ENCODE results near the gene DPF1.

The DPF1 gene

GRCh38 chr19:38206006-38206745 is 17.8 kb downstream of the DPF1 start:
- Histone ChIP-seq H3K36me3 (ENCODE audit: insufficient read depth, low read length) (no peaks in the 10 kb centered on the region), H3K27me3 (ENCODE audit: control insufficient read depth in 1 of 2, insufficient read depth in 2 of 2, low read length in 2 of 2) (peaks cover 8 to 15% of the 10 kb centered on the region in 2 donors), H3K4me3 (ENCODE audit: low read depth in 1 of 2, low read length in 2 of 2) (no peak overlapping the region), H3K9ac (ENCODE audit: low read length) (no peak overlapping the region), H3K9me3 (ENCODE audit: low read length) (no peaks in the 10 kb centered on the region), H3K27ac (ENCODE audit: low read depth, low read length) (no peak overlapping the region), H3K4me1 (ENCODE audit: insufficient read depth, low read length) (peaks cover 19% of the 10 kb centered on the region)

DNA sequence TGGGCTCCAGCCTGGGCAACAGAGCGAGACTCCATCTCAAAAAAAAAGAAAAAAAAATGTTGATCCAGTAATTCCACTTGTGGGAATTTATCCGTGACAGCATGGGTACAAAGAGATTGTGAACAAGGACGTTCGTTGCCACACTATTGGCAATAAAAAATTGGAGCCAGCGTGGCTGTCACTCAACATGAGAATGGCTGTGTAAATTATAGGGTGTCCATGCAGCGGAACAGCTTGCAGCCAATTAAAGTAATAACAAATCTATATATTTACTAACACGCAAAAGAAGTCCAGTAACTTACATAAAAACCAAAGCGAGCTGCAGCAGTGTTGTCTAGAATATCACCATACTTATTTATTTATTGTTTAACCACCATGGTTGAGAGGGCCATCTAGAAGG is 19.3 kb downstream of the DPF1 start:
- peaks cover under 1 to 8% of the 10 kb centered on the region in 2 donors for H3K27me3 ChIP-seq (ENCODE audit: control insufficient read depth in 1 of 2, insufficient read depth in 2 of 2, low read length in 2 of 2)
- H3K4me3 ChIP-seq (ENCODE audit: low read depth in 1 of 2, low read length in 2 of 2): no peak overlapping the region
- peaks cover 5% of the 10 kb centered on the region for H3K4me1 ChIP-seq (ENCODE audit: insufficient read depth, low read length)
- no peaks in the 10 kb centered on the region for H3K36me3 ChIP-seq (ENCODE audit: insufficient read depth, low read length)
- no peaks in the 10 kb centered on the region for H3K9me3 ChIP-seq (ENCODE audit: low read length)
- no peak overlapping the region for H3K27ac ChIP-seq (ENCODE audit: low read depth, low read length)
- H3K9ac ChIP-seq (ENCODE audit: low read length): no peak overlapping the region

DNA sequence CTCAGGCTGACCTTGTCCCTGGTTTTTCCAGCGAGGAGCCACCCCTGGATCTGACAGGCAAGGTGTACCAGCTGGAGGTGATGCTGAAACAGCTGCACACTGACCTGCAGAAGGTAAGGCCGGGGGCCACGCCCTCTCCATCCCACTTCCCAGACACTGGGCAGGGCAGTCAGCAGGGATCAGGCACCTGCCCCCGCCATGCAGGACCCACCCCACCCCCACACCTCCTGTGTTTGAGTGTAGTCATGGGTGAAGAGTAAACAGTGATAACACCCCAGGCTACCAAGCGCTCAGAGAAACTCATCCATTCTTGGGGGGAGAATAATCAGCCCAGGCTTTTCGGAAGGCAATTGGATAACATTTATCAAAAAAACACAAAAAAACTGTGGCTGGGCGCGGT is 19.9 kb downstream of the DPF1 start:
- no peak overlapping the region for H3K4me3 ChIP-seq (ENCODE audit: low read depth in 1 of 2, low read length in 2 of 2)
- no peaks in the 10 kb centered on the region for H3K36me3 ChIP-seq (ENCODE audit: insufficient read depth, low read length)
- no peak overlapping the region for H3K9ac ChIP-seq (ENCODE audit: low read length)
- H3K9me3 ChIP-seq (ENCODE audit: low read length): no peaks in the 10 kb centered on the region
- no peak overlapping the region for H3K27ac ChIP-seq (ENCODE audit: low read depth, low read length)
- peaks cover 0 to 4% of the 10 kb centered on the region in 2 donors for H3K27me3 ChIP-seq (ENCODE audit: control insufficient read depth in 1 of 2, insufficient read depth in 2 of 2, low read length in 2 of 2)
- no peaks in the 10 kb centered on the region for H3K4me1 ChIP-seq (ENCODE audit: insufficient read depth, low read length)

- no peak overlapping the region for H3K9ac ChIP-seq (ENCODE audit: low read length)
- H3K9me3 ChIP-seq (ENCODE audit: low read length): no peaks in the 10 kb centered on the region
- no peaks in the 10 kb centered on the region for H3K27me3 ChIP-seq (ENCODE audit: control insufficient read depth in 1 of 2, insufficient read depth in 2 of 2, low read length in 2 of 2)
- no peak overlapping the region for H3K4me3 ChIP-seq (ENCODE audit: low read depth in 1 of 2, low read length in 2 of 2)
- no peaks in the 10 kb centered on the region for H3K36me3 ChIP-seq (ENCODE audit: insufficient read depth, low read length)
- H3K4me1 ChIP-seq (ENCODE audit: insufficient read depth, low read length): no peaks in the 10 kb centered on the region
- H3K27ac ChIP-seq (ENCODE audit: low read depth, low read length): no peak overlapping the region
Measured at GRCh38 chr19:38203197-38203596, 20.8 kb downstream of the DPF1 start.

DNA sequence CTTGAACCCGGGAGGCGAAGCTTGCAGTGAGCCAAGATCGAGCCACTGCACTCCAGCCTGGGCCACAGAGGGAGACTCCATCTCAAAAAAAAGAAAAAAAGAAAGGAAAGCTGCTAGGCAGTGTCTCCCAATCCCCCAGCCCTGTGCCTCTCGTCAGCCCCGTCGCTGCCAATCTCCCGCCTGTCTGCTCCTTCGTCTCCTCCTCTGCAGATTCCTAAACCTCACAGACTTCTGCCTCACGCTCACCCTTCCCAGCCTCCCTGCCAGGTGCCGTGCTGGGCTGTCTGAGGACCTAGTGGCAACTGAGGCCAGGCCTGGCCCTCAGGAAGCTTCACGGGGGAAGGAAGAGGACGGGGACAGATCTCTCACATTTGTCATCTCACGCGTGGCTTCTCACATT is 21.5 kb downstream of the DPF1 start:
- Histone ChIP-seq H3K9ac (ENCODE audit: low read length) (no peak overlapping the region), H3K4me1 (ENCODE audit: insufficient read depth, low read length) (no peaks in the 10 kb centered on the region), H3K27me3 (ENCODE audit: control insufficient read depth in 1 of 2, insufficient read depth in 2 of 2, low read length in 2 of 2) (no peaks in the 10 kb centered on the region), H3K27ac (ENCODE audit: low read depth, low read length) (no peak overlapping the region), H3K4me3 (ENCODE audit: low read depth in 1 of 2, low read length in 2 of 2) (no peak overlapping the region), H3K9me3 (ENCODE audit: low read length) (no peaks in the 10 kb centered on the region), H3K36me3 (ENCODE audit: insufficient read depth, low read length) (no peaks in the 10 kb centered on the region)

GRCh38 chr19:38201731-38202130 is 22.3 kb downstream of the DPF1 start:
- H3K4me1 ChIP-seq (ENCODE audit: insufficient read depth, low read length): no peaks in the 10 kb centered on the region
- no peaks in the 10 kb centered on the region for H3K36me3 ChIP-seq (ENCODE audit: insufficient read depth, low read length)
- no peaks in the 10 kb centered on the region for H3K9me3 ChIP-seq (ENCODE audit: low read length)
- H3K27me3 ChIP-seq (ENCODE audit: control insufficient read depth in 1 of 2, insufficient read depth in 2 of 2, low read length in 2 of 2): no peaks in the 10 kb centered on the region
- no peak overlapping the region for H3K27ac ChIP-seq (ENCODE audit: low read depth, low read length)
- H3K4me3 ChIP-seq (ENCODE audit: low read depth in 1 of 2, low read length in 2 of 2): no peak overlapping the region
- no peak overlapping the region for H3K9ac ChIP-seq (ENCODE audit: low read length)

GRCh38 chr19:38199340-38199739 is 24.7 kb downstream of the DPF1 start:
- no peak overlapping the region for H3K27ac ChIP-seq (ENCODE audit: low read depth, low read length)
- H3K4me1 ChIP-seq (ENCODE audit: insufficient read depth, low read length): no peaks in the 10 kb centered on the region
- no peaks in the 10 kb centered on the region for H3K36me3 ChIP-seq (ENCODE audit: insufficient read depth, low read length)
- no peak overlapping the region for H3K9ac ChIP-seq (ENCODE audit: low read length)
- no peaks in the 10 kb centered on the region for H3K27me3 ChIP-seq (ENCODE audit: control insufficient read depth in 1 of 2, insufficient read depth in 2 of 2, low read length in 2 of 2)
- H3K4me3 ChIP-seq (ENCODE audit: low read depth in 1 of 2, low read length in 2 of 2): no peak overlapping the region
- no peaks in the 10 kb centered on the region for H3K9me3 ChIP-seq (ENCODE audit: low read length)

DNA sequence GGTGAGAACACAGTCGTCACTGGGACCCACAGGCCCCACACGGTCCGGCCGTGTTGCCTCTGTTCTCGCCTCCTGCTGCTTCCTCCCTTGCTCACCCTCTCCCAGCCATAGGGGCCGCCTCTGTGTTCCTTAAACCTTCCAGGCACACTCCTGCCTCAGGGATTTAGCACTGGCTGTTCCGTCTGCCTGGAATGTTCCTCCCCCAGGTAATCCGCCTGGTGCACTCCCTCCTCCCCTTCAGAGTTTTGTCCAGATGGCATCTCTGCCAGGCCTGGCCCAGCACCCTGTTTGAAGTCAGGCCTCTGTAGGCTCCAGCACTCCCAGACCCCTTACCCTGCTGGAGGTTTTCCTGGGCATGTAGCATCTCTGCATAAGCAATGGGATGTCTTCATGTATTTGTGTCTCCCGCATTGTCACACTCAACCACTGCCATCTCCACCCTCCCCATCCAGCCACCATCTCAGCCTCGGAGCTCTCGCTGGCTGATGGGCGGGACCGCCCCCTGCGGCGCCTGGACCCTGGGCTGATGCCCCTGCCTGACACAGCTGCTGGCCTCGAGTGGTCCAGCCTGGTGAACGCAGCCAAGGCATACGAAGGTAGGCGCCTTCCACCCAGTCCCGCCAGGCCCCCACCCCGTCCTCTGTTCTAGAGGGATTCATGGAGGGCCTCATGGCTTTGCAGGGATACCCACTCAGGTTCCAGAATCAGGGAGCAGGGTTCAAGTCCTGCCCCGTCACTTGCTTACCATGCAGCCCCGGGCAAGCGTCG is 25.9 kb downstream of the DPF1 start:
- Histone ChIP-seq H3K9me3 (ENCODE audit: low read length) (no peaks in the 10 kb centered on the region), H3K36me3 (ENCODE audit: insufficient read depth, low read length) (no peaks in the 10 kb centered on the region)

DNA sequence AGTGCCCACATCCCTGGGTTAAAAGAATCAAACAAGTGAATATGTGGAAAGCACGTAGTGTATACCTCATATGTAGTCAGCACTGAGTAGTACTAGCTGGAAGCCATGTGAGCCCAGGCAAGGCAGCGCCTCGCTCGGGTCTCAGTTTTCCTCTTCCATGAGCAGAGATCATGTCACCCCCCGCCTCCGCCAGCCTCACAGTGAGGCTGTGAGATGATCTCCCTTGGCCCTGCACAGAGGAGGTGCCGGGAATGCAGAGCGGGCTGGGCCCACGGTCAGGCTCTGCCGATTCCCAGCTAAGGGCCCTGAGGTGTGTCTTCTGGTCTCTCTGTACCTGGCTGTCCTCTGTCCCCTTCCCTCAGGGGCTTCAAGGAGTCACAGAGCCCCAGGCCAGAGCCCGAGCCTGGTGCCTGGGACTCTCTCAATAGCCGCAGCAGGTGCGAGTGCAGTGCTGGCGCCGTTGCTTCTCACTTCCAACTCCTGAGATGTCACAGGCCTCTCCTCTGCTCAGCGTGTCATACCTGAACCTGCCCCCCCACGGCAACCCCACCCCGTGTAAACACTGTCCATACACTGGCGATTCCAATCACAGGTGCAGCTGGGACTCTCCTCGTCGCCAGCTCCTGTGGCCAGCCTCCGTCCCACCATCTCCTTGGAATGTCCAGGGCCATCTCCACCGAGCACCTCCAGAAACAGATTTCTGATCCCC is 26.9 kb downstream of the DPF1 start:
- H3K4me1 ChIP-seq (ENCODE audit: insufficient read depth, low read length): no peaks in the 10 kb centered on the region
- H3K4me3 ChIP-seq (ENCODE audit: low read depth in 1 of 2, low read length in 2 of 2): no peak overlapping the region
- H3K27me3 ChIP-seq (ENCODE audit: control insufficient read depth in 1 of 2, insufficient read depth in 2 of 2, low read length in 2 of 2): no peaks in the 10 kb centered on the region
- H3K9me3 ChIP-seq (ENCODE audit: low read length): no peaks in the 10 kb centered on the region
- H3K36me3 ChIP-seq (ENCODE audit: insufficient read depth, low read length): no peaks in the 10 kb centered on the region
- no peak overlapping the region for H3K27ac ChIP-seq (ENCODE audit: low read depth, low read length)
- H3K9ac ChIP-seq (ENCODE audit: low read length): no peak overlapping the region

More for the DNA sequence above, 25.9 kb downstream of the DPF1 start:
- Histone ChIP-seq H3K27ac (ENCODE audit: low read depth, low read length) (no peak overlapping the region), H3K4me1 (ENCODE audit: insufficient read depth, low read length) (no peaks in the 10 kb centered on the region), H3K27me3 (ENCODE audit: control insufficient read depth in 1 of 2, insufficient read depth in 2 of 2, low read length in 2 of 2) (no peaks in the 10 kb centered on the region), H3K4me3 (ENCODE audit: low read depth in 1 of 2, low read length in 2 of 2) (no peak overlapping the region), H3K9ac (ENCODE audit: low read length) (no peak overlapping the region)

- Histone ChIP-seq H3K9ac (ENCODE audit: low read length) (no peak overlapping the region), H3K27ac (ENCODE audit: low read depth, low read length) (no peak overlapping the region), H3K4me1 (ENCODE audit: insufficient read depth, low read length) (no peaks in the 10 kb centered on the region), H3K4me3 (ENCODE audit: low read depth in 1 of 2, low read length in 2 of 2) (no peak overlapping the region), H3K27me3 (ENCODE audit: control insufficient read depth in 1 of 2, insufficient read depth in 2 of 2, low read length in 2 of 2) (no peaks in the 10 kb centered on the region), H3K9me3 (ENCODE audit: low read length) (no peaks in the 10 kb centered on the region), H3K36me3 (ENCODE audit: insufficient read depth, low read length) (no peaks in the 10 kb centered on the region)
Measured at GRCh38 chr19:38196245-38196837, 27.7 kb downstream of the DPF1 start.

DNA sequence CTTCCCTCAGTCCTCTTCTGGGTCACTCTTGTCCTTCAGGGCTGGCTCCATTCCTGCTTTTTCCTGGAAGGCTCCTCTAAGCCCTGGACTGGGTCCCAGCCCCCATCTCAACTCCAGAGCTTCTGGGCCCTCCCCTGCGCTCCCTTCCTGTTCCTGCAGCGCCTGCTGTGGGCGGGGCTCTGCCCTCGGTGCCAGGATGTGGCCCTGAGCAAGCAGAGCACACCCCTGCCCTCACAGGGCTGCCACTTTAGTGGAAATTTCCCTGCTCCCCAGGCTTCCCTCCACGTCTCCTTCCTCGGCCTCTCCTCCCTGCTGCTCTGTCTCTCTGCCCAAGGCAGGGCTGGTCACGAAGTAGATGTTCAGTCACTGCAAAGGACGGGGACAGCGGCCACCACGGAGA is 28.8 kb downstream of the DPF1 start:
- H3K9ac ChIP-seq (ENCODE audit: low read length): no peak overlapping the region
- no peaks in the 10 kb centered on the region for H3K36me3 ChIP-seq (ENCODE audit: insufficient read depth, low read length)
- no peak overlapping the region for H3K27ac ChIP-seq (ENCODE audit: low read depth, low read length)
- H3K9me3 ChIP-seq (ENCODE audit: low read length): no peaks in the 10 kb centered on the region
- no peak overlapping the region for H3K4me3 ChIP-seq (ENCODE audit: low read depth in 1 of 2, low read length in 2 of 2)
- H3K4me1 ChIP-seq (ENCODE audit: insufficient read depth, low read length): no peaks in the 10 kb centered on the region
- H3K27me3 ChIP-seq (ENCODE audit: control insufficient read depth in 1 of 2, insufficient read depth in 2 of 2, low read length in 2 of 2): no peaks in the 10 kb centered on the region
